NCI-H69 (cell line): ENCODE results near the gene SPINK4.
A peak's percentile ranks its signal among the peaks of the same experiment; 100 is the strongest.

Source experiments
- DNase-seq: peaks from one replicate; lab custom pipeline; 2025; lab: John Stamatoyannopoulos, UW

The SPINK4 gene

GRCh38 chr9:33257276-33257675, 17.3 kb downstream of the SPINK4 start:
- no peak for DNase-seq

- no peak for DNase-seq
Observed at GRCh38 chr9:33260372-33260771, 20.4 kb downstream of the SPINK4 start.

GRCh38 chr9:33263131-33264002, 23.4 kb downstream of the SPINK4 start:
- peak; percentile 68 for DNase-seq

- peak; percentile 74 for DNase-seq
Observed at GRCh38 chr9:33264003-33264472, 24.1 kb downstream of the SPINK4 start.

- peak; percentile 100 for DNase-seq
Observed at GRCh38 chr9:33264473-33265177, 24.7 kb downstream of the SPINK4 start, which contains the start of the genes BAG1 and CHMP5. BAG1 (minus strand) TSS chr9:33264708. CHMP5 (plus strand) TSS chr9:33265049; CDS start chr9:33265079, 30 bp downstream.

GRCh38 chr9:33265211-33265865, 25.4 kb downstream of the SPINK4 start:
- no peak for DNase-seq

GRCh38 chr9:33267151-33267767, 27.3 kb downstream of the SPINK4 start:
- no peak for DNase-seq

- DNase-seq = no peak
Observed at GRCh38 chr9:33270146-33270545, 30.2 kb downstream of the SPINK4 start.

- DNase-seq = no peak
Observed at GRCh38 chr9:33272061-33272460, 32.1 kb downstream of the SPINK4 start.

GRCh38 chr9:33273266-33273971, 33.5 kb downstream of the SPINK4 start:
- DNase-seq = no peak

- DNase-seq = no peak
Observed at GRCh38 chr9:33273972-33274328, 34.0 kb downstream of the SPINK4 start.

GRCh38 chr9:33277484-33277883, 37.5 kb downstream of the SPINK4 start:
- no peak for DNase-seq

GRCh38 chr9:33285502-33285901, 45.5 kb downstream of the SPINK4 start:
- DNase-seq = no peak

GRCh38 chr9:33287087-33287490, 47.1 kb downstream of the SPINK4 start:
- peak; percentile 80 for DNase-seq

- no peak for DNase-seq
Observed at GRCh38 chr9:33288235-33288634, 48.3 kb downstream of the SPINK4 start.

- no peak for DNase-seq
Observed at GRCh38 chr9:33288828-33289483, 49.0 kb downstream of the SPINK4 start.

- DNase-seq = peak; percentile 25
Observed at GRCh38 chr9:33289496-33289895, 49.5 kb downstream of the SPINK4 start.

- no peak for DNase-seq
Observed at GRCh38 chr9:33289936-33290246, 49.9 kb downstream of the SPINK4 start.

GRCh38 chr9:33290247-33291030, 50.5 kb downstream of the SPINK4 start, which contains the start of gene NFX1:
NFX1 (plus strand) TSS chr9:33290516; CDS start chr9:33290573, 57 bp downstream.
- peak; percentile 99 for DNase-seq

- DNase-seq = no peak
Observed at GRCh38 chr9:33291031-33291397, 51.0 kb downstream of the SPINK4 start.
